ENCODE data around the gene DKK3.
"Not testable (repeated sequence)": the region's sequence is repeated elsewhere in the genome, so short reads cannot be mapped to it uniquely, and the experiment has no call there.

DKK3 gene

DNA sequence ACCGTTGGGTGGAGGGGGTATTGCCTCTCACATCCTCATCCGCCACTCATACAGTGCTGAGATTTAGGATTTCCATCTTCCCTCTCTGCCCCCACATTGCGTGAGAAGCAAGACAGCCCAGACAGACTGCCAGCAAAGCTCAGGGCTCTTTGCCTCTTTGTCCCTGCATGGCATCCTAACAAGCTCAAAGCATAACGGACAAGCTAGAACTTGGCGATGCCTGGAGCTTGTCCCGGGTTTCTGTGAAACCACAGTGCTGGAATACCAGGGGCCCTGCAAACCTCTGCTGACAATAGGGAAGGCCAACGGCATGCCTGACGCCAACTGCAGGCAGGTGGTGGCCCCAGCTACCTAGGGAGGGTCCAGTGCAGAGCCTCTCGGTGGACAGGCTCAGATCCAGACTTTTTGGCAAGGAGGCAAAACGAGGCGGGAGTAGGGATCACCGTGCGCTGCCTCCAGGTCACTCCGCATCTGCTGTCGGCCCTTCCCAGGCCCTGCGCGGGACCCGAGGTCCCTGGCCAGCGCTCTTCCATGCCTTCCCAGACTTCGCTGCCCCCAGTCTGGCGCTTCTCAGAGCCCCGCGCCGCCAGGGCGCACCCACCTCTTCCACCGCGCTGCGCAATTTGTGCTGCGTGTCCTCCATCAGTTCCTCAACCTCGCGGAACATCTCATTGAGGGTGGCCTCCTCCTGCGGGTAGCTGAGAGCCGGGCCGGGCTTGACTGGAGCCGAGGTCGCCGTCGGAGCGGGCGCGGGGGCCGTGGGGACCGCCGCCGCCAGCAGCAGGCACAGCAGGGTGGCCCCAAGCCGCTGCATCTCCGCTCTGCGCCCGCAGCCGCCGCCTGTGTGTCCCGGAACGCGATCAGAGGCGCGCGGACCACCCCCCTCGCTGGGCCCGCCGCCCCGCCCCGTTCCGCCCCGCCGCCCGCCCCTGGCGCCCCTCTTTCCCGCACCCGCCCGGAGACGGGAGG is at the start of gene DKK3:
TSS of gene DKK3 (minus strand) at position 858 of the 969 bp plus-strand sequence. CDS start at position 814, 44 bp downstream.
- DNase-seq = no peak

DNA sequence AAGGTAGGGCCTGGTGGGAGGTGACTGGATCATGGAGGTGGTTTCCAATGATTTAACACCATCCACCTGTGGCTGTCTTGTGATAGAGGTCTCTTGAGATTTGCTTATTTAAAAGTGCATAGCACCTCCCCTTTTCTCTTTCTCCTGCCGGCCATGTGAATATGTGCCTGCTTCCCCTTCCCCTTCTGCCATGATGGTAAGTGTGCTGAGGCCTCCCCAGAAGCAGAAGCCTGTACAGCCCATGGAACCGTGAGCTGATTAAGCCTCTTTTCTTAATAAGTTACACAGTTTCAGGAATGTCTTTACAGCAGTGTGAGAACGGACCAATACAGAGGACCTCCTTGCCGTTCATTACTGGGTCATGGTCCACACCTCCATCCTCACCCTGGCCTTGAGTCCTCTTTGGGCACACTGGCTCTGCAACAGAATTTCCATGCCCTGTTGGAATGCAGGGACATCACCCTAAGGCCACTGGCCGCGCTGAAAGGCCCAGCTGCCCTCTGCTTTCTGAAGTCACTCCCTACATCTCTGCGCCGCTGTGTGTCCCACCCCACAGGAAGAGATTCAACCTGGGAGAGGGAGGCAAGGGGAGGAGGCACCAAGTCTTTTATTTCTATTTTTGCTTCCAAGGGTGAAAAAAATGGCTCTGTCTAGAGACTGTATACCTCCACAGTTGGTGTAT is 49.0 kb upstream of the DKK3 start:
- no peak for DNase-seq

DNA sequence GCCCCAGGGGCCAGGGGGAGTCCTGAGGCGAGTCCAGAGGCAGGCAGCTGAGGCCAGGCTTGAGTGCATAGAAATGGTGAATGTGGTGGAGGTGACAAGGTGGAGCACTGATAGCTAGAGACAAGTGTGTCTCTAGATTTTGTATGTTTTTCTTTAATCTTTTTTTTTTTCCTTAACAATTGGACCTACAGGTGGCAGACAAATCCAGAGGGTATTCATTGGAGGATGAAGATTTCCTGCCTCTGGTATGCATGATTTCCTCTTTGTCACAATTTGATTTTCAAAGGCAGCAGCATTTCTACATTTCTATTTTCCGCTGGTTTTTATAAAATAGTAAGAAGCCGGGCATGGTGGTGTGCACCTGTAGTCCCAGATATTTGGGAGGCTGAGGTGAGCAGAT is 47.7 kb upstream of the DKK3 start:
- DNase-seq = no peak

DNA sequence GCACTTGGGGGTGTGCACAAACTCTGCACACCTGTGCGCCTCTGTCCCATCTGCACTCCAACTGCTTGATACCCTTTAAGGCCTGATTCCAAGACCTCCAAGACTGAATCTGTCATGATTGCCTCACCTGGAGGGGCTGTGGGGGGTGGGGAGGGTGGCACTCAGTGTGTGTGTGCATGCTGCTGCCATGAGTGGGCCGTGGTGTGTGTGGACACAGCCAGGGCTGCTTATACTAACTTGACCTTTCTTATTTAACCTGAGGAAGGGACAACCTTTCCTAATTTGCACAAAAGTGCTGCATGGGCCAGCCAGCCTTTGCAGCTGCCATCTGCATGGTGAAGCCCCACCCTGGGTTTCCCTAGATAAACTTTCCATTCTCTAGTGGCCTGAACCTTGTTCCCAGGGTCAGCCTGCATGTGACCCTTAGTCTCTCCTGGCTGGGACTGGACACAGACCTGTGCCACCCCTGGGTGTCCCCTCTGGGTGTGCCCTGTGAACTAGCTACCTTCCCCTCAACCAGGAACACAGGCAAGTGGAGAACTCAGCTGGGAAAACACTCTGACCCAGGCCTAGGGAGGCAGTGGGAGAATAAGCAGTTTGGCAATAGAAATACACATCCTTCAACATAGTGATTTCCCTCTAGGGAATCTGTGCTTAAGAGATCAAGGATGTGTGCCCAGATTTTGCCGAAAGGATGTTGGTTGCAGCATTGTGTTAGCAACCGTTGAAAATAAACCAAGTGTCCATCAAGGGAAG is 45.4 kb upstream of the DKK3 start:
- DNase-seq = no peak

DNA sequence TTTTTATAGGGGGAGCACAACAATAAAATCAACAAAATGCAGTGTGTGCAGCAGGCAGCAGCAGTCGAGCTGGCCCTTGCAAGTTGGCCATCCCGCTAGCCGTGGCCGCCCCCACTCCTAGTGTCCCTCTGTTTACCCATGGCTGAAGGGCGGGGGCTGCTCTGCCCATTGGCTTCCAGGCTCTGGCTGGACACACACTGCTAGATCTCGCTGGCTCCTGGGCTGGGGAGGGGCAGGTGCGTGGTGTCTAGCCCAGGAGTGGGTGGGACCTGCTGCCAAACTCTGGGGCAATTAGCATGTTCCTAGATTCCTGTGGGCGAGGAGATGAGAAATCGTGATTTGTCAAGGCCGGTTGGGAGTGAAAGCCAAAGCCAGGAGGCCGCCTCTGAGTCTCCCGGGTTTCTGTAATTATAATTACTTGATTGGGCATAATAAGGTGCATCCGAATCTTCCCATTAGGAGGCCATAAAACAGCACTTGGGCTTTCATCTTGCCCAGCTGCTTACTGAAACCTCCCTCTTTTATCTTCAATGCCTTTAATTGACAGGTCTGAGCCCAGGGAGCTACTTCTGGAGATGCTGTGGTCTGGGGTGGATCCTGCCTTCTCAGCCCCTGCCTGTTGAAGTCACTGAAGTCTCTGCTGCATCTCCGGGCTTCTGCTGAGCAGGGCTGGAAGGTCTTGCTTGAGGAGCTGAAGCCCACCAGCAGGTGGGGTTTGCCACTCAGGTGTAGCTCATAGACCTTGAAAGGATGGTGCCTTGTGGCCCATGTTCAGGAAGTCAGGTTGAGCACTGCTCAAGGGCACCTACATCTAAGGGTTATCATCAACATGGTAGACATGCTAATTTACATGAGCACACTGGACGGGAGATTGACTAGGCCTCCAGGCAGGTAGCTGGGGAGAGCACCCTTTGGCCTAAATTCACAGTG is 44.5 kb upstream of the DKK3 start:
- DNase-seq = no peak

DNA sequence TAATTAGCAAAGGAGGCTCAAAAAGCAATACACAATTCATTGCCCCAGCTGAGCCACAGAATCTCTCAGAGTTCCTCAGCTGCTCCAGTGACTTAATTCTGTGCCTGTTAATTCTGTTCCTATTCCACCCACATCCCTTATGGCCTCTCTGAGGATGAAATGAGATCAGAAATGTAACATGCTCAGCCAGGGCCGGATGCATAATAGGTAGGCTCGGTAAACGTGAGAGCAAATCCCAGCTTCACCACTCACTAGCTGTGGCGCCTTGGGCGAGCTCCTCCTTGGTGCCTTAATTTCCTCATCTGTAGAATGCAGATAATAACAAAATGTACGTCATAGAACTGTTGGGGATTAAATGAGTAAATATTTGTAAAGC is 42.8 kb upstream of the DKK3 start:
- no peak for DNase-seq

DNA sequence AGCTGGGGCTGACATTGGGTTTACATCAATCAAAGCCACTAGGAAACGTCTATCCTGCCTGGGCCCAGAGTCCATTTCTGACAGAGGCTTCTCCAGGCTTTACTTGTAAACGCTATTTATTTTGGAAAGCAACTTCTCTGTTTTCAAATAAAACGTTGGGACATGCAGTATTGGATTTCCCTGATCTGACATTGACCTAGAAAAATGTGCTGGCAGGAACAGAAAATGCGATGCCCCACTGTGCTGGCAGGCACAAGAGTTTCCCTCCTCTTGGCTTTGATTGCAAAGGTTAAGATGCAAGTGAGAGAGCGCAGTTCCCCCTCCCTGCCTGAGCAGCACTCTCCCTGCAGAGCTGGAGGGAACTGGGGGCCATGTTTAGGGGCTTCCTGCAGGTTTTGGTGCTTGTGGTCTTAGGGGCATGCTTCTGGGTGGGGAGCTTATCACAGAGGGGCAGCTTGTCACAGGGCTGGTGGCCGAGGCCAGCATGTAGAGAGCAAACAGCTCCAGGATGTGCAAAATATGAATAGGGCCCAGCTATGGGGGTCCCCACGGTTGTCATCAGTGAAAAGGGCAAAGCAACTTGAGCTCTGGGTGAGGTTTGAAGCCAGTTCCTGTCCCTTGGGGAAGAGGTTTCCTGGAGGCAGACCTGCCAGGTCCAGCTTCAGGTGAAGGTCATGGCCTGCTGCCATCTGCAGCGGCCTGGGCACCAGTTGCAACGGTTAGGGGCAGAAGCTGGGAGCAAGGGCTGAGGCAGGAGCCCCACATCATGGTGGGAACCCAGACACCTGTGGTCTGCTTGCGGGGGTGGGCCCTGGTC is 42.3 kb upstream of the DKK3 start:
- no peak for DNase-seq

DNA sequence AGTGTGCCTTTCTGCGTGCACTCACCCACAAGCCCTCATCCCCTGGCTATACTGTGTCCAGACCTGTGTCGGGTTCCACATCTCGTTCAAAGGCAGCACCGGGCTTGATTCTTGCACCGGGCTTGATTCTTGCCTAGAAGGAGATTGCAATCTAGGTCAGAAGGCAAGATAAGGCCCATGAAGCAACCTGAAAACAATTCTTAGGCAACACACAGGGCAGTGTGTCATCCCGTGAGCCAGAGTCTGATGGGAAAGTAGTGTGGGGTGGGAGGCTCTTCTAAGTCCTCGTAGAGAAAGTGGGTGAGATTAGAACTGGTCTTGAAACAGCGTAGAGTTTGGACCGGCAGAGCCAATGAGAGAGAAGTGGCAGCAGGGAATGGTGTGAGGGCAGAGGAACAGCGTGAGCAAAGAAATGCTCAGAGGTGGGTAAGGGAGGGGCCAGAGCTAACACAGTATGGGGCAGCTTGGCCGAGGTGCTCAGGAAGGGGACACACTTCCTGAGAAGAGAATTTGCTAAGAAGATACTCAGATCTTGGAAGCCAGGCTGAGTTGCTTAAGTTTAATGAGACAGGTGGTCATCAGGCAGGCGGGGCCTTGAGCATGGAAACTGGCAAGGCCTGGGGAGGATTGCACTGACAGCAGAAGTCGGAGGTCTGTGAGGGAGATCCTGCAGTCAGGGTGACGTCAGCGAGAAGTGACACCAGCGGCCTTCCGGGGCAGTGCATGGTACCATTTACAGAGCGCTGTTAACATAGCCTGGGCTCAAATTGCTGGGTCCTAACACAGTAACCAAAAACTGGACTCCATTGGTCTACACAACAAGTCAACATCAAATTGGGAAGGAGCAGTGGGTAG is 40.7 kb upstream of the DKK3 start:
- DNase-seq = no peak

DNA sequence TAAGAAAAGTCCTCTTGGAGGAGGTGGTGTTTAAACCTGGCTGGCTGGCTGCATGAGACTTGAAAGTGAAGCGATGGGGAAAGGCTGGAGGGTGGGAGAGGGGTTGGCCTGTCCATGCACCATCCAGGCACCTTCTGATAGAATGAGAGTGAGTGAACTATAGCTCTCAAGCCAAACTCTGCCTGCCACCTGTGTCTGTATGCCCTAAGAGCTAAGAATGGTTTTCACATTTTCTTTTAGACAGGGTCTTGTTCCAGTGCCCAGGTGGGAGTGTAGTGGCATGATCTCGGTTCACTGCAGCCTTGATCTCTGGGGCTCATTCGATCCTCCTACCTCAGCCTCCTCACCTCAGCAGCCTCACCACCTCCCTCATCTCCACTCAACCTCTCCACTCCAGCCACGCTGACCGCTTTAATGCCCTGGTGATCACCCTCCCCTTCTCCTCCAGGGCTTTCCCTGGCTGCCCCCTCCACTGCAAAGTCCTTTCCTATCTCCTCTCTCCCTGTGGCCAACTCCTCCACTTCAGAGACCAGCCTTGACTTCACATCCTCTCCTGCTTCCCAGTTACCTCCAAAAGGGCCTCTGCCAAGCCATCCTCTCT is 38.3 kb upstream of the DKK3 start:
- no peak for DNase-seq

DNA sequence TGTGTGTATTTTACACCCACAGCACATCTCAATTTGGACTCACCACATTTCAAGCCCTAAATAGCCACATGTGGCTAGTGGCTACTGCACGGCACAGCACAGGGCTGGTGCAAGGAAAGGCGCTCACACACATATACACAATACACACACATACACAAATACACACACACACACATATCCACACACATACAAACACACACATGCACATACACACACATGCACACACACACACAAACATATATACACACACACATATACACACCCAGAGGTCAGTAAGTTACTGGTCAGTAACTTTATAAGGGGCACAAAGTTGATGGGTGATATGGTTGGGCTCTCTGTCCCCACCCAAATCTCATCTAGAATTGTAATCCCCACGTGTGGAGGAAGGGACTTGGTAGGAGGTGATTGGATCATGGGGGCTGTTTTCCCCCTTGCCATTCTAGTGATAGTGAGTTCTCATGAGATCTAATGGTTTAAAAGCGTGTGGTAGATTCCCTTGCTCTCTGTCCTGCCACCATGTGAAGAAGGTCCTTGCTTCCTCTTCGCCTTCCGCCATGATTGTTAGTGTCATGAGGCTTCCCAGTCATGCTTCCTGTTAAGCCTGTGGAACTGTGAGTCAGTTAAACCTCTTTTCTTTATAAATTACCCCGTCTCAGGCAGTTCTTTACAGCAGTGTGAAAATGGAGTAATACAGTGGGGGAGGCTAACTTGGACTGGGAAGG is 37.6 kb upstream of the DKK3 start:
- DNase-seq = no peak

DNA sequence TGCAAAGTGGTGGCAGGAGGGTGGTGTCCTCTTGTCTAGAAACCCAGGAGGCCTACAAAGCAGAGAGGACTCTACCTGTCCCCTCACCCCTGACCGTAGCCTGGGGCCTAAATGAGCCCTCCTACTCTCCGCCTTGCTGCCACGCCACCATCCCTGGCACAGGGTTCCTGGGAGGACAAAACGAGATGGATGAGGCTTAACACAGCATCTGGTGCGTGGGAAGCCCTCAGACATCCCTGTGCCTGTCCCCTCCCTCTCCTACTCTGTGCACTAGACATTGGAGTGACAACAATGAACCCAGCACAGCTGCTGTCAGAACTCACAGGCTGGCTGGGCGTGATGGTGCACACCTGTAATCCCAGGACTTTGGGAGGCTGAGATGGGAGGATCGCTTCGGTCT is 36.4 kb upstream of the DKK3 start:
- no peak for DNase-seq

DNA sequence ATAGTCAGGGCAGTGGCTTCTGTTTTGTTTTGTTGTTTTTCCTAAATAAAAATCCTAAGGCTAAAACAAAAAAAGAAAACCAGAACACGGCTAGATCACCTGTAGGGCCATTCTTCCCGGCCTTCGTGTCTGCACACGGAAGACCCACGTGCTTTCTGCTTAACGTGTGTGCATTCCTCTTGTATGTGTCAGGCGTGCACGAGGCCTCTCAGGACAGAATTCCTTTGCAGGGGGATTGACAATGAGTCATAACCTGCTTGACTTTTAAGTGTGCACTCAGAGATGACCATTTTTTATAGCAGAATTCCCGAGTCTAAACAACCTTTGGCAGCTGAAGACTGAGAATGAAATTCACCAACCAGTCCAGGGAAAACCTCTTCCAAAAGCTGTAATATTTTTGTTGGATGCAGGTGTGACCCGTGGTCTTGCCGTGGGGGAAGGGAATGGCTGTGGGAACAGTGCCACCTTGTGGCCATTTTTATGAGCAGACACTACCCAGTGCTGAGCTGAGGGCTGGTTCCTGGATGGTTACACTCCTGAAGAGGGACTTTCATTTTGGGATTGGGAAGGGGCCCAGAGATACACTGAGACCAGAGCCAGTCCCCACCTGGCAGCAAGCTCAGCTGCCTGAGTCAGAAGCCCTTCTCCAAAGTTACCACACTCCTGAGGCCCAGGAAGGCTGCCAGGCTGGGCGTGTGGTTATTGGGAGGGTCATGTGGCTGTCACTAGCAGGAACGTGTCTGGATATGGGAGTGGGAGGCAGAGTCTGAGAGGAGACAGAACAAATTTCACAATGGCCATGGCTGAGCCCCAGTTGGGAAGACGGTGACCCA is 35.7 kb upstream of the DKK3 start:
- DNase-seq = peak; percentile 82

DNA sequence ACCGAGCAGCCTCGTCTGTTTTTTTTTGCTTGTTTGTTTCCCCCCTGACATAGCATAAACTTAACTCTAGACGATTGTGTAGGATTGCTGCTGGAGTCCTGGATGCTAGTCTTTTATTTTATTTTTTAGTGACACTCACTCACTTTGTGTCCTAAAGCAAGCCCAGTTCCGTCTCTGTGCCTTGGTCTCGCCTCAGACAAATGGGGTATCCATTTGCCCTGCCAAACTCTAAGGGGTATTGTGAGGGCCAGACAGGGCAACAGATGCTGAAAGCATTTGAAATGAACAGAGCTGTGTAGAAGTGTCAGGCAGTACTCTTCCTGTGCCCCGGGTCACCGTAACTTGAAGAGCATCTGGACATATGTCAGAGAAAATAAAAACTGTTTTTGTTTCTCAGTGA is 34.8 kb upstream of the DKK3 start:
- no peak for DNase-seq

DNA sequence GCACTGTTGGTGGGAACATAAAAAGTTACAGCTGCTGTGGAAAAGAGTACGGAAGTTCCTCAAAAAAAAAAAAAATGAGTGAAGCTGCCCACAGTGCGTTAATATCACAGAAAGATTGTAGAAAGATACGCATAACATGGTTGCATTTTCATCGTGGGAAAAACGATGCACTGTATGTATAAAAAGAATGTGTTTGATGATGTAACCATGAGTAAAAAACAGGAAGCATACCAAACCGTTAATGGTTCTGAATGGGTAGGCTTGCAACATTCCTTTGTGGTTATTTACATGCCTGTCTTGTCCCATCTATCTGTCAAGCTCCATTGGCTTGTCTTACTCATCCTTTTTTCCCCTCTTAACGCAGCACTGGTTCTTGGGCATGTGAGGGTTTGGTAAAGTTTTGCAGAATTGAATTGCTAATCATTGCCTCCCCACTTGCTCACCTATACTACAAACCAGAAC is 33.8 kb upstream of the DKK3 start:
- DNase-seq = peak; percentile 58

DNA sequence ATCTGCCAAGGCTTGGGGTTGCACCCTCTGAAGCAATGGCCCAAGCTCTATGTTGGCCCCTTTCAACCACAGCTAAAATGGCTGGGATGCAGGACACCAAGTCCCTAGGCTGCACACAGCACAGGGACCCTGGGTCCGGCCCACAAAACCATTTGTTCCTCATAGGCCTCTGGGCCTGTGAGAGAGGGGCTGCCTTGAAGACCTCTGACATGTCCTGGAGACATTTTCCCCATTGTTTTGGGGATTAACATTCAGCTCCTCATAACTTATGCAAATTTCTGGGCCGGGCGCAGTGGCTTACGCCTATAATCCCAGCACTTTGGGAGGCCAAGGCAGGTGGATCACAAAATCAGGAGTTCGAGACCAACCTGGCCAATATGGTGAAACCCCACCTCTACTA is 32.3 kb upstream of the DKK3 start:
- not testable (repeated sequence) for DNase-seq

DNA sequence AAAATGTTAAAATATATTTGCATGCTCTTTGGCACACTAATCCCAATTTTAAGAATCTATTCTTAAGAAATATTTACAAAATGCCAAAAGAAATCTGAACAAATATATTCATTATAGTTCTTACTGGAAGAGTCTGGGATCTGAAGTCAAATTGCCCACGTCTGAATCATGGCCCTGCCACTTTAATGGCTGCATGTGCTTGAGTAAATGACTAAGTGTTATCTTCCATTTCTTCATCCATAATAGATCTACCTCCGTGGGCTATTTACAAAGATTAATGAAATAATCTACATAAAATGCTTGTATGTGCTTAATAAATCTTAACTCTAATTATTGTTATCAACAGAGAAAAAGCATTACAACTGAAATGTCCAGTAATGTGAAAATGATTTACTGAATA is 24.5 kb upstream of the DKK3 start:
- DNase-seq = no peak

DNA sequence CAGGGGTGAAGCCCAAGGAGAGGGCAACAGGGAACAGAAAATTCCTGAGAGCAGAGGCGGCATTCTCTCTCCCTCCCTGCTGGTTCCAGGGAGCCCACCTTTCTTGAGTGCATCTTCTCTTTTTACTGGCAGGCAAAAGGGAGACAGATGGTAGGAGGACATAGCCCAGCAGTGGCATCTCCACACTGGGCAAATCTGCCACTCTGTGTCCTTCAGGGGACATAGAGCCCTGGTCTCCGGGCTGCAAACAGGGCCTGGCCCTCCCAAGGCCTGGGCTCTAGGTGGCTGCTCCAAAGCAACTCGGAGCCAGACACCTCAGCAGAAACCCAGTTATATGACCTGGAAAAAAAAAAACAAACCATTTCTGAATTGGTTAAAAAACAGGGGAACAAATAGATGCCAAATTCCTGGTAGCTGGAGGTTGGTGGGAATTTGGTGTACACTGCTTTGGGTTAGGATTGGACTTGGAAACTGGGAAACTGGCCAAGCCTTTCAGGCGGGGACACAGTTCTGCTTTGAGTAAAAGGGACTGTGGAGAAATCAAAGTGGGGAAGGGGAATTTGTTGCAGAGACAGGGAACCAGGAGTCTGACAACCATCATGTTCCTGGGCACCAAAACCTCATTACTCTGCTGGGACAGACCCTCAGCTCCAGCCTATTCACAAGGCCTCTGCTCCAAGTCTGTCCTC is 23.6 kb upstream of the DKK3 start:
- no peak for DNase-seq
